Muscle layer of colon (tissue), 2 donors: ENCODE measurements around the gene ADAMTSL3.

Experiments used
- H3K27ac ChIP-seq: one replicate; pipeline ENCODE4 v1.7.0; 2013; ENCODE audit warnings: low read depth, mild to moderate bottlenecking, low read length, moderate library complexity
- H3K27me3 ChIP-seq, 2 donors: one replicate each; pipeline ENCODE4 v1.7.0; 2013; ENCODE audit warnings: low read length in 2 of 2, mild to moderate bottlenecking in 2 of 2; ENCODE audit not compliant: insufficient read depth in 2 of 2, control insufficient read depth in 1 of 2
- H3K36me3 ChIP-seq: one replicate; pipeline ENCODE4 v1.7.0; 2013; ENCODE audit warnings: mild to moderate bottlenecking, low read length; ENCODE audit not compliant: insufficient read depth
- H3K4me1 ChIP-seq: one replicate; pipeline ENCODE4 v1.7.0; 2013; ENCODE audit warnings: mild to moderate bottlenecking, low read length; ENCODE audit not compliant: insufficient read depth
- H3K4me3 ChIP-seq, 2 donors: one replicate each; pipeline ENCODE4 v1.7.0; 2013; ENCODE audit warnings: low read length in 2 of 2, low read depth in 1 of 2, mild to moderate bottlenecking in 1 of 2, moderate library complexity in 1 of 2
- H3K9ac ChIP-seq: one replicate; pipeline ENCODE4 v1.7.0; 2013; ENCODE audit warnings: low read length
- H3K9me3 ChIP-seq: one replicate; pipeline ENCODE4 v1.7.0; 2013; ENCODE audit warnings: mild to moderate bottlenecking, low read length
- donor health status: abdominal sarcoma.
- donor health status: Adenocarcinoma of cecum.

Gene ADAMTSL3

GRCh38 chr15:83971992-83972391, 318.1 kb downstream of the ADAMTSL3 start:
- Histone ChIP-seq H3K27ac (no peak overlapping the region), H3K36me3 (peaks cover 19% of the 10 kb centered on the region), H3K4me1 (no peaks in the 10 kb centered on the region), H3K27me3 (no peaks in the 10 kb centered on the region), H3K9ac (no peak overlapping the region), H3K4me3 (no peak overlapping the region), H3K9me3 (no peaks in the 10 kb centered on the region)

- Histone ChIP-seq H3K27ac (no peak overlapping the region), H3K27me3 (no peaks in the 10 kb centered on the region), H3K36me3 (peaks cover 19% of the 10 kb centered on the region), H3K9ac (no peak overlapping the region), H3K4me3 (no peak overlapping the region), H3K9me3 (no peaks in the 10 kb centered on the region), H3K4me1 (peaks cover 5% of the 10 kb centered on the region)
Observed at GRCh38 chr15:83973816-83974215, 319.9 kb downstream of the ADAMTSL3 start.

DNA sequence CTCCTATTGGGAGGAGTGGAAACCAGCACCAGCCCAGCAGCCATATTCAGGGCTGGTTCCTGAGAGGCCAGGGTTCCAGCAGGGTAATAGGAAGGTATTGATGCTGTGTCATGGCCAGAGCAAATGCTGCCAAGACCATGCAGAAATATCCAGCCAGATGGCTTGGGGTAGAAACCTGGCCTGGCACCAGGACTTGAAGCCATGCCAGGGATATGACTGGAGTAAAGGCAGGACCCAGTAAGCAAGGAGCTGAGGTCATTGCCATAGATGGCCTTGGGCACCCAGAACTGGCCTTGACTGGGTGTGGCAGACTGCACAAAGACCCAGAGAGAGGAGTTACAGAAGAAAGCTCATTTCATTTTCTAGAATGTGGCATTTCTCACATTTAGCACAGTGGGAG, 324.1 kb downstream of the ADAMTSL3 start:
- H3K27ac ChIP-seq = no peak overlapping the region

GRCh38 chr15:83978588-83978987, 324.7 kb downstream of the ADAMTSL3 start:
- Histone ChIP-seq H3K9ac (no peak overlapping the region), H3K36me3 (peaks cover 23% of the 10 kb centered on the region), H3K4me1 (peaks cover 5% of the 10 kb centered on the region), H3K27ac (no peak overlapping the region), H3K27me3 (no peaks in the 10 kb centered on the region), H3K9me3 (no peaks in the 10 kb centered on the region), H3K4me3 (no peak overlapping the region)

More for the DNA sequence above, 324.1 kb downstream of the ADAMTSL3 start:
- Histone ChIP-seq H3K27me3 (no peaks in the 10 kb centered on the region), H3K4me1 (peaks cover 5% of the 10 kb centered on the region), H3K36me3 (peaks cover 22% of the 10 kb centered on the region), H3K9ac (no peak overlapping the region), H3K4me3 (no peak overlapping the region), H3K9me3 (no peaks in the 10 kb centered on the region)

DNA sequence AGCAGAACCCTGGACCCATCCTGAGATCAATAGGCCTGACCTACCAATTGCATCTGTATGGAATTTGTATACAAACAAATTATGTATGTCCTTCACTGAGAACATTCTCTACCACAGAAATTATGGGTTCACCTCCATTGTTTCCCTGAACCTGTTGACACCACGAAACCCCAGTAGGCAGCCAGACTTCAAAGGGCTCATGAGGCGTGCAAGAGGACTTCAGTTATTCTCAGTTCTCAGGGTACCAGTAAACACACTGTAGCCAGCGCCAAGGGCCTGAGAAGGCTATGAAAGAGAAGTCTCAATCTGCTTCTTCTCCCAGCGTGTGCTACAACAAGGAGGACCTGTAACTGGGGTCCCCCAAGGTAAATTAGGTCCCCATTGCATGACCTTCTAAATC, 326.7 kb downstream of the ADAMTSL3 start:
- Histone ChIP-seq H3K9me3 (no peaks in the 10 kb centered on the region), H3K4me3 (no peak overlapping the region), H3K4me1 (peaks cover 5% of the 10 kb centered on the region), H3K36me3 (peaks cover 19% of the 10 kb centered on the region), H3K27me3 (no peaks in the 10 kb centered on the region), H3K27ac (no peak overlapping the region), H3K9ac (no peak overlapping the region)

DNA sequence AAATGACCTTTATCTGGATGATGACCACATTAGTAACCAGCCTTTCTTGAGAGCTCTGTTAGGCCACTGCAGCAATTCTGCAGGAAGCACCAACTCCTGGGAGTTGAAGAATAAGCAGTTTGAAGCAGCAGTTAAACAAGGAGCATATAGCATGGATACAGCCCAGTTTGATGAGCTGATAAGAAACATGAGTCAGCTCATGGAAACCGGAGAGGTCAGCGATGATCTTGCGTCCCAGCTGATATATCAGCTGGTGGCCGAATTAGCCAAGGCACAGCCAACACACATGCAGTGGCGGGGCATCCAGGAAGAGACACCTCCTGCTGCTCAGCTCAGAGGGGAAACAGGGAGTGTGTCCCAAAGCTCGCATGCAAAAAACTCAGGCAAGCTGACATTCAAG, 328.8 kb downstream of the ADAMTSL3 start:
- Histone ChIP-seq H3K27ac (no peak overlapping the region), H3K4me1 (peaks cover 3% of the 10 kb centered on the region), H3K4me3 (no peak overlapping the region), H3K9ac (no peak overlapping the region), H3K36me3 (peaks cover 10% of the 10 kb centered on the region), H3K9me3 (no peaks in the 10 kb centered on the region), H3K27me3 (no peaks in the 10 kb centered on the region)

DNA sequence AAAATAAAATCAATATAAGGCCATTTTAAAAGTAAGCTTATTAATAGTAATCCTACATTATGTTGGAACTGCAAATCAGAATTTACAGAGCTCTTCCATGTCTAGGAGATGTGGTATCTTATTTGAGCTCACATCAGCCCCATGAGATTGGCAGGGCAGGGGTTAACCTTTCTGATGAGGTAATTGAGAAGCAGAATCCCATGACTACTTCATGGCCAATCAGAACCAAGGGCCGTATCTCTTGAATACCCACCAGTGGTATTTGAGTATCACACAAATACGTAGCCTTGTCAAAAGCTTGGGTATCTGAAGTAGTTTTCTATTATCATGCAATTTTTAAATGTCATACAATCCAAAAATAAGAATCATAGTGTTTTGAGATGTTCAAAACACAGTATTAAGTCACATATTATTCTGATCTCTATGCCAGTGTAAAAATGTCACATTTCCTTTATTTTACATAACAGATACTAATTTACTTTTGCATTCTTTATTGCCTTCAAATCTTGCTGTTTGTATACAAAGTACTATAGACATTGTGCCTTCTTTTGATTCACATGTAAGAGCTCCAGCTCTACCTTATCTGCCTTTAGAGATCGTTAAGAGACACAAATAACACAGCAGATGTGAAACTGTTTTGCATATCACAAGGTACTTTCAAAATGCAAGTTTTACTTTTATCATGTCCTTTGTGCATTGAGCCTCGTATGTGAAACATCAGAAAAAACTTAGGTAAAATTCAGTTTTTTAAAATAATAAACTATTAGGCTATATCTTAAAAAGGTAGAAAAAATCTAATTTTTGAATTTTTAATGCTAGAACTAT, 329.9 kb downstream of the ADAMTSL3 start:
- Histone ChIP-seq H3K27ac (no peak overlapping the region), H3K36me3 (peaks cover 10% of the 10 kb centered on the region), H3K27me3 (no peaks in the 10 kb centered on the region), H3K4me3 (no peak overlapping the region), H3K4me1 (no peaks in the 10 kb centered on the region), H3K9me3 (no peaks in the 10 kb centered on the region), H3K9ac (no peak overlapping the region)

- Histone ChIP-seq H3K27ac (no peak overlapping the region), H3K9me3 (no peaks in the 10 kb centered on the region), H3K36me3 (peaks cover 10% of the 10 kb centered on the region), H3K4me1 (no peaks in the 10 kb centered on the region), H3K27me3 (no peaks in the 10 kb centered on the region), H3K4me3 (no peak overlapping the region), H3K9ac (no peak overlapping the region)
Observed at GRCh38 chr15:83984601-83985000, 330.7 kb downstream of the ADAMTSL3 start.

DNA sequence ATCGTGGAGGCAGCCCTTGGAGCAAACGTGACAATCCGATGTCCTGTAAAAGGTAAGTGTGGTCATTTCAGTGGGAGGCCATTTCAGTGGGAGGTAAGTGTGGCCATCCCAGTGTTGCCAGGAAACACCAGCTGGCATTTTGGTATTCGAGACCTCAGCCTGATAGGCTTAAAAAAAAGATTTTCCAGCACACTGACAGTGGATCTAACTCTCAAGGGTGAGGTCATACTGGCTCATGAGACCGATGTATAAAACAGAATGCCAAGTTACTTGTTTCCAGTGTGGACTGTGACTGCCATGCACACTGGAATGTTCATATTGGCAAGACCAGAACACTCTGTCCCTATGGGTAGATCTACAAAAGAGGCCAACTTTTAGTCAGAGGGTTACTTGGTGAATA, 337.2 kb downstream of the ADAMTSL3 start:
- H3K9ac ChIP-seq = no peak overlapping the region
- peaks cover 29% of the 10 kb centered on the region for H3K36me3 ChIP-seq
- no peak overlapping the region for H3K27ac ChIP-seq
- no peaks in the 10 kb centered on the region for H3K9me3 ChIP-seq
- H3K4me3 ChIP-seq = no peak overlapping the region
- peaks cover 8% of the 10 kb centered on the region for H3K4me1 ChIP-seq
- H3K27me3 ChIP-seq = no peaks in the 10 kb centered on the region

DNA sequence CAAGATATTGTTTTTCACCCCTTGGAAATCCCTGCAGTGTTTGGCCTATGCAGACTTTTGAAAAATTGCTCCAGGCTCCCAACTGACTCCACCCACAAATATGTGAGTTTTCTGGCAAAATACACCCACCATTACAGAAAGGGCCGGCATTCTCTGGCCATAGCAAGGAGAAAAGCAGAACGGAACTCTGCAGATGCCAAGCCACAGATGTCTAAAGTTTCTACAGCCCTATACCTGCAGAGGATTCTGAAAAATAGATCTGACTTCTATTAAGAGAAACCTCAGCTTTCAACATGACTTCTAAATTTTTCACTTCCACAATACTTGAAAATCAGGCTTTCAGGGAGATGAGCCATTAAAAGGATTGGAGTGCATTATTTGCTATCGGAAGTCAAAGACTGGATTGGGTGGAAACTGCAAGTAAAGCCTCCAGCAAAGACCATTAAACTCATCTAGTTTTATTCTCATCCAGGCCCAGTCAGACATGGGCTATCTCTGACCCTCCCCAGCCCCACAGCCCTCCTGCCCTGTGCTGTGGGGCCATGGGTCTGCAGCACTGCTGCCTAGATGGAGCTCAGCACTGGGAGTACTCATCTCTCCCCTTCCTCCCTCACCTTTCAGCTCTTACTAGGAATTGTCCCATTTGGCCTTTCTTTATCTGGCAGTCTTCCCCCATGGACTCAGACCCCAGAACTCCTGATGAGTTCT, 338.6 kb downstream of the ADAMTSL3 start:
- Histone ChIP-seq H3K4me3 (no peak overlapping the region), H3K4me1 (peaks cover 8% of the 10 kb centered on the region), H3K36me3 (peaks cover 29% of the 10 kb centered on the region), H3K9me3 (no peaks in the 10 kb centered on the region), H3K27me3 (no peaks in the 10 kb centered on the region), H3K9ac (no peak overlapping the region), H3K27ac (no peak overlapping the region)

DNA sequence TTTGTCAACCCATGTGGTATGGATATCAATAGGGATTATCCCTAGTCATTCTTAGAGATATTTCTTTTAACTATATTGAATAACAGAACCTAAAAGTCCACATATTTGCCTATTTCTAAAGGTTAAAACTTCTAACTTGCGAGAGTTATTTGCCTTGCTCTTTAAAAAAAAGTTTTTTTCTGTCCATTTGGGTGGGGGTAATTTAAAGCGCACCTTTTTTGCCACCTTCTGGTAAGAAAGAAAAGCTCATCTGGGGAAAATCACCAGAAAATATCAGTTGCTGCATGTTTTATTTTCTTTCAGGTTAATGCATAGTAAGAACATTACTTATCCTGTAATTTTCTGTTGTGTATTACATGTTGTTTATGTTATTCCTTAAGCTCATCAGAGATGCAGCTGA, 339.7 kb downstream of the ADAMTSL3 start:
- Histone ChIP-seq H3K9ac (no peak overlapping the region), H3K4me1 (peaks cover 8% of the 10 kb centered on the region), H3K9me3 (no peaks in the 10 kb centered on the region), H3K4me3 (no peak overlapping the region), H3K27ac (no peak overlapping the region), H3K36me3 (peaks cover 29% of the 10 kb centered on the region), H3K27me3 (no peaks in the 10 kb centered on the region)
